NCI-H1417 treated with DMSO at 0.1 percent for 48 hours (cell line): ENCODE results near the gene AFF1.
"Not testable (repeated sequence)": the region's sequence is repeated elsewhere in the genome, so short reads cannot be mapped to it uniquely, and the experiment has no call there.

Source experiments
- DNase-seq: peaks from one replicate; lab custom pipeline; 2025; lab: John Stamatoyannopoulos, UW

Gene AFF1

DNA sequence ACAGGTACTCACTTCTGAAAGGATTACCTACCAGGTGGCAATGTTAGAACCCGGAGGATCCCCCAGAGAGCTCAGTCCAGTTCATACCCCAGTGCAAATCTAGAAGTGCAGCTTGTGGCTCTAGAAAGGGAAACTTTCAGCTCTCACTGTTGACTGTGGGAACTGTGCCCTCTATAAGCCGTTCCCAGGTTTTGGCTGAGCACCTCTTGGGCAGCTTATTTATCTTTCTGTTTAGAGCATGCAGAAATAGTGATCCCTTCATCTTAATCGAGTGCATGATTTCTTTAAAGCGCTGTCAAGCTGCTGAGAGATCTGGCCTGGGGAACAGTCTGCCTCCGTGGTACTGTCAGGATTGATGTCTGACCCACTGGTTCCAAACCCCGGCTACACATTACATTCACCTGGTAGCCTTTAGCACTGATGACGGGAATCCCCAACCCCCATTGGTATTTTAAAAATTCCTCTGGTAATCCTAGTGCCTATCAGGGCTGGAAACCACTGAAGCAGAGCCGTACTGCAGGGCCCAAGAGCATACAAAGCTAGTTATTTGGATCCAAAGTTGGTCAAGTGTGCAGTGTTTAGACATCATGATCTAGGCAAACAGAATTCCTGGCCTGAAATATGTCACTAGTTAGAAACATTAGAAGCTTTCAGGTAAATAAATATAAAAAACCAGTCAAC, 182.4 kb downstream of the AFF1 start:
- DNase-seq = no peak

DNA sequence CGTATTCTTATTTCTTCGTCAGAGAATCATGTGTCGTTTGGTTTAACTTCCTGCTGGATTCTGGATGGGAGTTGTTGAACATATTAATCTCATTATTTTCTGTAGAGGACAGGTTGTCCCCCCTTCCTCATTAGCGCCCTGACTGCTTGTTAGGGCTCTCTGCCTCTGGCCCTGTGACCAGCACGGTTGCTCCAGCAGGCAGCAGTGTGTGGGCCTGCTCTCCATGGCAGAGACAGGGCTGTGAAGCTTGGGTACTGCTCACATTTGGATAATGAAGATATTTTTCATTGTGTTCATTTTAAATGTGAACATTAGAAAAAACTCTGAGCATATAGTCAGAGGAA, 182.9 kb downstream of the AFF1 start:
- no peak for DNase-seq

- DNase-seq = no peak
Measured at GRCh38 chr4:87118421-87118820, 183.6 kb downstream of the AFF1 start.

- DNase-seq = no peak
Measured at GRCh38 chr4:87118826-87119225, 184.0 kb downstream of the AFF1 start.

- no peak for DNase-seq
Measured at GRCh38 chr4:87120010-87120409, 185.2 kb downstream of the AFF1 start.

- no peak for DNase-seq
Measured at GRCh38 chr4:87120411-87121162, 185.8 kb downstream of the AFF1 start.

DNA sequence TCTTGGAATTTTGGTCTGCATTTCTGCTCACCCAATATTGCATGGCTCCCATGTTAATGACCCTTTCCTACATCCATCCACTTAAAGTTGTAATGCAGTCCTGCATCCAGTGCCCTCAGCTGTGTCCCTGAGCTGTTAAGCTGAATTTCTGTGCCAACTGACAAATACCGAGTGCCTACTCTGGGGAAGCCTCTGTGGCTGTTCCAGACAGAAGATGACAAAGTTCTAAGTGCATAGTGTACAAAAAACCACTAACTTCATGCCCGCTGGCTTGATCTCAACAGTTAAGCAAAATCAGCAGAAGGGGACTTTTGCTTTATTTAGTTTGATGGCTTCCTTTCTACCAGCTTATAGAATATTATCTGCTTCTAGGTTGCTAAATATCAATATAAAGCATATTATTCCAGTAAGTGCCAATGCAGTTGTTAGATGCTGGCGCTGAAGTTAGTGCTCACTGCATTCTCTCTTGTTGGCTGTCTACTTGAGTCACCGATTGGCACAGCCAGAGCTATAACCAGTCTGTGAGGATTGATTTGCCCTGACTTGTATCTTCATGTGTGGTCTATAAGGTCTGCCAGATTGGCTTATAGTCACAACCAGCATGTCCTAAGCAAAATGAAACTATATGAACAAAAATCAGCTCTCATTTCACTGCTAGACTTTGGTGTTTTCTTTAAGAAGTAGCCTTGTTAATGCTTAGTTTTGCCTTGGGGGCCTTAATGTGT, 186.7 kb downstream of the AFF1 start:
- DNase-seq = no peak

GRCh38 chr4:87122252-87122651, 187.4 kb downstream of the AFF1 start:
- DNase-seq = no peak

GRCh38 chr4:87126056-87126455, 191.2 kb downstream of the AFF1 start:
- no peak for DNase-seq

GRCh38 chr4:87128006-87128705, 193.3 kb downstream of the AFF1 start:
- no peak for DNase-seq

- no peak for DNase-seq
Measured at GRCh38 chr4:87129681-87130080, 194.9 kb downstream of the AFF1 start.

- no peak for DNase-seq
Measured at GRCh38 chr4:87130985-87131703, 196.3 kb downstream of the AFF1 start.

DNA sequence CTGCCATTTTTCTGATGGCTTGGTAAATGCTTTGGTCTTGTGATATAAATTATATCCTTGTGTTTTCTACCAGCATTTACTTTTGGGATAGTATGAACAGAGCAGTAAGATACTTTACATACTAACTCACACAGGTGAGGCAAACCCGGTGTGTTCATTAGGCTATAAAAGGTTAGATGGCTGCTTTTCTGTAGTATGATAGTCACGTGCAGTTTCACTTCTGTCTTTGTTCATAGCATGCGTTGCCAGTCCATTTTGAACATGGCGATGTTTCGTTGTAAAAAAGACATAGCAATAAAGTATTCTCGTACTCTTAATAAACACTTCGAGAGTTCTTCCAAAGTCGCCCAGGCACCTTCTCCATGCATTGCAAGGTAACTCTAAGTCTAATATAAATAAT, 197.2 kb downstream of the AFF1 start:
- DNase-seq = no peak

GRCh38 chr4:87133183-87133582, 198.4 kb downstream of the AFF1 start:
- DNase-seq = no peak

- DNase-seq = no peak
Measured at GRCh38 chr4:87134122-87134521, 199.3 kb downstream of the AFF1 start.

DNA sequence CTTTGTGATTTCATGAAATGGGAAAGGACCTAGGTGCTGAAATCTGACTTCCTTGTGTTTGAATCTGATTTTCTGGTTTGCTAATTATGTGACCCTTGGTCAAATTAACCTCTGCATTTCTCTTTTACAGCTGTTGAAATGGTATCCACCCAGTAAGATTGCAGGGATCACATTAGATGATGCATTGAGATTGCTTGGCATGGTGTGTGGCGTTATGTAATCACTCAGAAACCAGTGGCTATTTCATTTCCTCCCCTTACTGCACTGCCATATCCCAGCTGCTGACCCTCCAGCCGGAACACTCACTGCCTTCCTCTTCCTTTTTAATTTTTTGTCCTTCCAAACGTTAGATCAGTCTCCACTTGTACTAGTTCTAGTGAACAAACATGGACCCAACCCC, 206.6 kb downstream of the AFF1 start:
- DNase-seq = no peak

GRCh38 chr4:87144356-87144755, 209.5 kb downstream of the AFF1 start:
- no peak for DNase-seq

- DNase-seq = not testable (repeated sequence)
Measured at GRCh38 chr4:87145934-87146333, 211.1 kb downstream of the AFF1 start.

DNA sequence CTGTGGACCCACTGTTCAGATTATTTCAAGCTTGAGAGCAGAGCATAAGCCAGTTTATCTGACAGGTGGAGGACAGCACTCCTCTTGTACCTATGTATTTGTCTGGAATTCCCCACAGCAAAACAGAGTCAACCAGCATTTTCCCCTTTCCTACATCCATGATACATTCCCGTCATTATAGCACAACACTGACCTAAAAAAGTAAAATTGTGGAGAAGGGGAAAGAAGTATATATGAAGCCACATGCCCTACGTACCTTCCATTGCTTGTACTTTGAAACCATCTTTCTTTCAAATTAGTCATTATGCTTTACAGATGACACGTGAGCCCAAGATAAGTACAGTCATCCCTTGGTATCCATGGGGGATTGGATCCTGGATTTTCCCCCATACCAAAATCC, 212.3 kb downstream of the AFF1 start:
- no peak for DNase-seq

DNA sequence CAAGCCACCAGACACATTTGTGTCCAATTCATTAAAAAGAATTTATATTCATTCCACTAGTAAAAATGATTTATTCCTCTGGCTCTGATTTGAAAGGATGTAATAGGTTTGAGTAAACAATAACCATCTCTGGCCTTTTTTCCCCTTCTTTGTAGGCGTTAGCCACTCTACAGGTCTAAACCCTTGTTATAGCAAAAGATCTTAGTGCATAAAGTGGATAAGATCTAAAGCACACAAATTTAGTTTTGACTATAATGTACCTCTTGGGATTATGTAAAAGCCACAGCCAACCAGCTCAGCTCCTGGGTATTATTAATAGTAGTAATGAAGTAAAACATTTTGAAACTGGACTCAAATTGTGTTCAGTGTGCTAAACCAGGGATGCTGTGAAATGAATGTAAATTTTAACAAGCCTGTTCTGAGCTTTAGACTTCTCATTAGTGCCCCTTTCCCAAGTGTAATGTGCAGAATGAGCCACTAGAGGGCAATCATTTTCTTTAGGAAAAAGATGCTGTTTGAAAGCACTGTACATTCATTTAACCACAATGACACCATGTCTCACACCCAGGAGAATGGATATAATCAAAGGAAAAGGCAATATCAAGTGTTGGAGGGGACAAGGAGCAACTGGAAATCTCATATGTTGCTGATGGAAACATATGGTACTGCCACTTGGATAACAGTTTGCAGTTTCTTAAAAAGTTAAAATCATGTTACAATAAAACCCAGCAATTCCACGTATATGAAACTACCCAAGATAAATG, 215.9 kb downstream of the AFF1 start:
- peak; percentile 2 for DNase-seq

GRCh38 chr4:87151730-87152129, 216.9 kb downstream of the AFF1 start:
- no peak for DNase-seq
